ENCODE results near the gene SAMD11.

The SAMD11 gene

DNA sequence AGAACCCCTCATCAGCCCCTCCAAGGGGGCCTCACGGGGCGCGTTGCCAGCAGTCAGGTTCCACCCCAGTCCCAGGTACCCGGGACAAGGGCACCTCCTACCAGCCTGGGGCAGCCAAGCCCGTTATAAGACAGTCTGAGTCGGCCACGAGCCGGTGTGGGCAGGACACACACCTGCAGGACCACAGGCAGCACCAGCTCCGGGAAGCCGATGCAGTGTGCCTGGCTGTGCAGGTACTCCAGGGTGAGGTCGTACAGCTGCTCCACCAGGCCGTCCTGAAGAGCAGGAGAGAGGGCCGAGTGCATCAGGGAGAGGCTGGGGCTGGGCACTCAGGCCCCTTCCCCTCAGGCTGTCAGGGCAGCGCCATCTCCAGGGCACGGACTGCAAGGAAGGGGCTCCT, 24.2 kb downstream of the SAMD11 start:
- no peak for DNase-seq

DNA sequence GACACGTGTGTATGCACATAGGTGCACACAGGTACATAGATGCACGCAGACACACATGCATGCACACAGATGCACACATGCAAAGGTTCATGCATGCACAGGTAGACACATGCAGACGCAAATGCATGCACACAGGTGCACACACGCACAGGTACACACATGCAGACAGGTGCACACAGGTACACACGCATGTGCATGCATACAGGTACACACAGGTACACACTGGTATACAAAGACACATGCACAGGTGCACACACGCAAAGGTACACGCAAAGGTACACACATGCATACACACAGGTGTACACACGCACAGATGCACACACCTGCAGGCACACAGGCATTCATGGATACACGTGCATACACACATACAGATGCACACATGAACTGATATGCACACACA, 26.5 kb downstream of the SAMD11 start:
- no peak for DNase-seq

DNA sequence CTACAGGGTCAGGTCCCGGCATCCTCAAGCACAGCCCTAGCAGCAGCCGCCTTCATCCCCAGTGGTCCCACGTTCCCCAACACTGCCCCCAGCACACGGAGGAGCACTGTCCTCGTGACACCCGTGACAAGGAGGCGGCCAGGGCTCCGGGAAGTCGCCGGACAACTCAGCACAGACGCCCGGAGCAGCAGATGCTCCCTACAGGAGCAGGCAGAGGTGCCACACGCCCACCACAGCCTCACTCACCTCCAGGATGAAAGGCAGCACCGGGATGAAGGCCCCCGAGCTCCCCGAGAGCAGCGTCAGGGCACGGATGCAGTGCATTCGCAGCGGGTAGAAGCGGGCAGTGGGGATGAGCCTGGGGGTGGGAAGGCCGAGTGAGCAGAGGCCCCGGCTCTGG, 27.2 kb downstream of the SAMD11 start:
- DNase-seq: no peak

DNA sequence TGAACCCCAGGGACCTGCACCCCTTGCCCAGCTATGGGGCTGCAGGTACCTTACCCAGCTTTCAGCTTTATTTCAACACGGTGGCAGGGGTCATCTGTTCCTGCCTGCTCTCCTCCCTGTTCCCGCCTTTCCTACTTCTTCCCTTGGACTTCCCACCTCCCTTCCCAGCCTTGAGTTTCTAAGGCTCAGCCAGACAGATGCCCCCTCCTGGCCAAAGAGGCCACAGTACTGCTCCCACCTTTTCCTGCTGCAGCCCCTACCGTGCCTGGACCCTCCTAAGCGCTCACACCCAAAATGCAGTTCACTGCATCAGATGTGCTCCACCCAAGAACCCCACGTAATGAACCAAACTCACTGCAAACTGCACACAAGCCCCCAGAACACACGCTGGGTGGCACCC, 27.6 kb downstream of the SAMD11 start:
- DNase-seq: peak in 1 of 2 experiments; percentile 13

DNA sequence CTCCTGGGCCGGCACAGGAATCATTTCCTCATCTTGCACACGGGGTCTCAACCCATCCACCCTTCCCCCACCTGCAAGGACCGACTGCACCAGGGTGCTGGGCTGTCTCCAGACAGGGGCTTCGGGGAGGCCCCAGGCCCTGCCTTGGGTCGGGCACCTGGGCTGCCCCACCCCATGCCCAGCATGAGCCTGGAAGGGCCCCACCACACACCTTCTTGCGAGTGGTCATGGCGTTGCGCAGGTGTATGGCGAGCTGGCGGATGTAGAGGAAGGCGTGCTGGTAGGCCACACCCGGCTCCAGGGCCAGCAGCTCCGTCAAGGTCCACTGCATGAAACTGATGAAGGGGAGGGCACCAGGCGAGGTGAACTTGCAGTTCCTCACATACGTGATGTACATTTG, 28.5 kb downstream of the SAMD11 start:
- no peak for DNase-seq

DNA sequence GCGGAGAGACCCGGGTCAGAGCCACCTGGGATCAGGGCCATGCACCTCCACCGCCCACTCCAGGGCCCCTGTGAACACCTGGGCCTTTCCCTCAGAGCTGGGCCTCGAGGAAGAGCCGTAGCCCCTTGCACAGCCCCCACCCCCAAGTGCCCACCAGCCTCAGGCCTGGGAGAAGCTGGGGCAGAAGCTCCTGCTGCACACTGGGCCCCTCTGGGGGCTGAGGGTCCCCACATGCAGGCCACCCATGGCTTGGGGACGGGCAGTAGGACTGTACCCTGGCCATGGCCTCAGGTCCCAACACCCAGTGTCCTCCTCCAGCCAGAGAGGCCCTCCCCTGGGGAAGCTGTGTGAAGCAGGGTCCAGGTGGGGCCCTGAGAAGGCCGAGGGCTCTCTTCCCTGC, 28.9 kb downstream of the SAMD11 start:
- DNase-seq: no peak

DNA sequence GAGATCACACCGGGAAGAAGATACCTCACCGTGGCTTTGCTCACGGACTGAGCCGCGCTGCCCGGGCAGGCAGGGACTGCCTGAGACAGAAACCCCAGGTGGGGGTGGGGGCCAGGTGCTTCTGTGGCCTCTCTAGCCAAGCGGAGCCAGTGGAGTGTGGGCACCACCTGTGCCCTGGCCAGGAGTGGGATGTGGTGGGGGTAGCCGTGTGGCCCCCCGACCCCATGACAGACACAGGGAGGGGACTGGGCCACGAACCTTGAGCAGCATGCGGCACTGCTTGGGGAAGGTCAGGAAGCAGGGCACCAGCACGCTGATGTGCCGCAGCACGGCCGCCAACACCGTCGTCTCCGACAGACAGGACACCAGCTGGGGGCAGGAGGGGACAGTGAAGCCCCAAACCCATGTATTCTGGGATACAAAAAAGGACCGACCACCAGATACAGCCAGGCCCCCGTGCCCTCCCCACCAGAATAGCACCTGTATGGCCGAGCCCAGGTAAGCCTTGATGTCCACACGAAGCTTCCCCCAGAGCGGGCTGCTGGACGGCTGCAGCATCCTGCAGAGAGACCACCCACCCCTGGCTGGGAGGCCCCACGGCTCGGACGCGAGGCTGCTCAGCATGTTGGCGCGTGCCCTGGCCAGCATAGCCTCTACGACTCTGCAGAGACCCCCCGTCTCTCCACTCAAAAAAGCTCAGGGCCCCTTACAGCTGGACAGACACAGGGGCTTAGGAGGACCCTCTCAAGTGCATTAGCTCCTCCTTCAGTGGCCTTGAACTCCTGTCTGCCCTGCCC, 30.0 kb downstream of the SAMD11 start:
- DNase-seq: no peak

DNA sequence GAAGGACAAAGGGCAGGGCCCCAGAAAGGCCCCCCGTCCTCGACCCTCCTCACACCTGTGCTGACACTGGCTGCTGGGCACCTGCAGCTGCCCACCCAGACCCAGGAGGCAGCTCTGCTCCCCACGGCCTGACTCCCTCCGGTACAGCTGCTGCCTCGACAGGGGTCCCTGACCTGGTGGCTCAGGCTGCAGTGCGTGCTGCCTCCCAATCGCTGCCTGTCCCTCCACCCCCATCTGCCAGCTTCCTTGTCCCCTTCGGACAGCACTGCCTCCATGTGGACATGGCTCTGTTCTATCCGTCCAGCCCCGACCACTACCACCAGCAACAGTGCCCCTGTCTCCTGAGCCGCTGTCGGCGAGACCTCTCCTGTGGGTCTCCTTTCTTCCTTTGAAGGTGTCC, 31.2 kb downstream of the SAMD11 start:
- DNase-seq: no peak

DNA sequence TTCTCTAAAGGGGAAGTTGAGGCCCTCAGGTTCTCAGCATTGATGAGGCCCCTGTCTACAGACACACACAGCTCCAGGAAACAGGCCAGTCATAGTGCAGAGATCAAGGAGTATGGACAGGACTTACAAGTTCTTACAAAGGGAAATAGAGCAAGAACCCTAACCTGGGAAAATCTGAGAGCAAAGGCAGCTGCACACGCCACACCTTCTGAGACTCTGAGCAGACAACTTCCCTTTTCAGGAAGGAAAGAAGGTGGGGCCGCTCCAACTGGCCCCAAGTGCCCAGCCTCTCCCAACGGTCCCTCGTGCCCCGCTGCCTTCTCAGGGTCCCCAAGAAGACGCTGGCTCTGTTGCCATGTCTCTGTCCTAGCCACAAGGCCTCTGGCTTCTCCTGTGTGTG, 31.8 kb downstream of the SAMD11 start:
- DNase-seq: no peak

DNA sequence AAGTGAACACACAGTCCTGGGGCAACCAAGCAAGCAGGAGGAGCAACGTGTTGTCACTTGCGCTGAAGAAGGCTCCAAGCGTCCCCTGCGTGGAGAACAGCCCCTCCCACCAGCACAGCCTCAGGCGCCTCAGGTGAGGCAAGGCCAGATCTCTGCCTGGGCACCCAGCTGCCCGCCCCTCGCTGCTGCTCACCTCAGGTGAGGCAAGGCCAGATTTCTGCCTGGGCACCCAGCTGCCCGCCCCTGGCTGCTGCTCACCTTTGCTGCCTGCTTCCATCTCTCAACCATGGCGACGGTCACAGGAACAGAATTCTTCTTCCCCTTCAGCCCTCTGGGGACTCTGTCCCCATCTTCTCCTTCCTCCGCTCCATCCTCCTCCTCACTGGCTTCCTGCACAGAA, 32.9 kb downstream of the SAMD11 start:
- DNase-seq: no peak

DNA sequence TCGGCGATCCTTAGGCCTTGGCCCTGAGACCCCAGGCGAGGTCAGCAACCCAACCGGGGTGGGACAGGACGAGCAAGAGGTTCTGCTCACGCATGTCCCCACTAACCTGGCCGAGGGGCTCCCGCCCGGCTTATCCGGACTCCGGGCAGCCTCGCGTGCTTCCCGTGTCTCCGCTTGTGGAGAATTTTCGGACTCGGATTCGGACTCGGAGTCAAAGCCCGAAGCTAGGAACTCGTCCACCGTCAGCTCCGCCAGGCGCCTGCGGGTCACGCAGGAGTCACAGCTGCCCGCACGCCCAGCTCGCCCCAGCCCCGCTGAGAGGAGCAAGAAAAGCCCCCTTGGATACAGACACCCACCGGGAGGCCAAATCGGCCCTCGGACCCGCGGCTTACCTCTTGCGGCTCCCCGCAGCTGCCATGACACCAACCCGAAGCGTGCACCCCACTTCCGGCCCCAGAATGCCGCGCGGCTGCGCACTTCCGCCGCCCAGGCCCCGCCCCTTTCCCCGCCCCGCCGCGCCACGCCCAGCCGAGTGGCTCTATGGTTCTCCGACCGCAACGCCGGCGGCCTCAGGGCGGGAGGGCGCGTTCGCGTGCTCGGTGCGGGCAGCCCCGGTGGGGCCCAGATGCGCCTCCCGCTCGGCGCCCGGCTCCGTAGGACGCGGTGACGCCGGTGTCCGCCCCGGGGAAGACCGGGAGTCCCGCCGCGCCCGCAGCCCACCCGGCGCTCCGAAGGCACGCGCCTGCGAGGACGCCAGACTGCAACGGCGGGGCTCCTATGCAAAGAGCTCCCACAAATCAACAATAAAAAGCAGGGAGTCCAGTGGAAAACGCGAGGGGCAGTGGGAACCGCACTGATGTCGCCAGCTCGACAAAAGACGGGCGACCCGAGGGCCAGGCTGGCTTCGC, 35.4 kb downstream of the SAMD11 start, which contains the start of gene NOC2L:
TSS of gene NOC2L (minus strand) at position 434 of the 908 bp plus-strand sequence. CDS start at position 418, 16 bp downstream.
- DNase-seq: peak; percentile 29 to 69

DNA sequence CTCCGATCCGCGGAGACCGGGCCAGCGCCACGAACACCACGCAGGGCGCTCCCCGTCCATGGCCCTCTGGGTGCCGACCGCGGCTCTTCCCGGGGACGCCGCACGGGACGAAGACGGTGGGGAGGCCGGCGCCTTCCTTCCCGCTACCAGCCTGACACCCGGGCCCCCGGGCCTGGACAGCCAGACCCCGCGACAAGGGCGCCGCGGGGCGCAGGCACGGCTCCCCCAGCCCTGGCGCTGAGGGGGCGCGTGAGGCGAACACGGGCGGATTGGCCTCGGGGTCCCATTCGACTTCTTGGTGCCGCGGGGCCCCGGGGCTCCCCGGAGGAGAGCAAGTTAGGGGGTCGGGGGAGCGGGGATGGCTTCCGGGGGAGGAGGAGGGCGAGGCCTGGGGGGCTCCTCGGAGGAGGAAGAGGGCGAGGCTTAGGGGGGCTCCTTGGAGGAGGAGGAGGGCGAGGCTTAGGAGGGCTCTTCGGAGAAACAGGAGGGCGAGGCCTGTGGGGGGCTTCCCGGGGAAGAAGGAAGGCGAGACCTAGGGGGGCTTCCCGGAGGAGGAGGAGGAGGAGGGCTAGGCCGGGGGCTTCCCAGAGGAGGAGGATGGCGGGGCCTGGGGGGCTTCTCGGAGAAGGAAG, 36.1 kb downstream of the SAMD11 start:
- no peak for DNase-seq

DNA sequence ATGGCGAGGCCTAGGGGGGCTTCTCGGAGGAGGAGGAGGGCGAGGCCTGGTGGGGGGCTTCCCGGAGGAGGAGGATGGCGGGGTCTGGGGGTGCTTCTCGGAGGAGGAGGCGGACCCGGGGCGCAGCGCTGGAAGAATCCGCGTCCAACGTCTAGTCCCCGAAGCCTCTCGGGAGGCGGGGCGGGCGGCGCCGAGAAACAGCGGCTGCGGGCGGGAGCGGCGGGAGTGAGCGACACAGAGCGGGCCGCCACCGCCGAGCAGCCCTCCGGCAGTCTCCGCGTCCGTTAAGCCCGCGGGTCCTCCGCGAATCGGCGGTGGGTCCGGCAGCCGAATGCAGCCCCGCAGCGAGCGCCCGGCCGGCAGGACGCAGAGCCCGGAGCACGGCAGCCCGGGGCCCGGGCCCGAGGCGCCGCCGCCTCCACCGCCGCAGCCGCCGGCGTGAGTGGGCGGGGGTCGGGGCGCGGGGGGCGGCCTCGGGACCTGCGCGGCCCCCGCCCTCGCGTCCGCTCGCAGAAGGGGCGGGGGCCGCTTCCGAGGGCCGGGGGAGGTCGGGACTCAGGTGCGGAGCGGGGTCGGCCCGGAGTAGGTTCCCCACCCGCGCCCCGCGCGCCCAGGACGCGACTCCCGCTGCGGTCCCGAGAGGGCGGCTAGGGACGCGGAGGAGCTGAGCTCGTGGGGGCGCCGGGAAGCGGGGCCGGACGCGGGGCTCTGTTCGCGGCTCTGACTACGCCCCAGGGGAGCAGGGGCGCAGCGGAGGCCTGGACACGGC, 36.8 kb downstream of the SAMD11 start, which contains the start of gene KLHL17:
TSS of gene KLHL17 (plus strand) at position 222 of the 769 bp plus-strand sequence. CDS start at position 332, 110 bp downstream.
- peak in 1 of 2 experiments; percentile 28 for DNase-seq

DNA sequence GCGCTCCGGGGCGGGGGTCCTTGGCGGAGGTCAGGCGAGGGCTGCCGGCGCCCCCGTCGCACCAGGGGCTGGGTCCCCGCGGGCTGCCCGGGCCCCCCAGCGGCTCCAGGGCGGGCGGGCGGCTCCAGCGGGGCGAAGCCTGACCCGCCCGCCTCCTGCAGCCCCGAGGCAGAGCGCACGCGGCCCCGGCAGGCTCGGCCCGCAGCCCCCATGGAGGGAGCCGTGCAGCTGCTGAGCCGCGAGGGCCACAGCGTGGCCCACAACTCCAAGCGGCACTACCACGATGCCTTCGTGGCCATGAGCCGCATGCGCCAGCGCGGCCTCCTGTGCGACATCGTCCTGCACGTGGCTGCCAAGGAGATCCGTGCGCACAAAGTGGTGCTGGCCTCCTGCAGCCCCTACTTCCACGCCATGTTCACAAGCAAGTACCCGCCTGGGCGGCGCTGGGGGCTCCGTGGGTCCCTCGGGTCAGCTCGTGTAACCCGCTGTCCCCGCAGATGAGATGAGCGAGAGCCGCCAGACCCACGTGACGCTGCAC, 37.5 kb downstream of the SAMD11 start:
- no peak for DNase-seq

DNA sequence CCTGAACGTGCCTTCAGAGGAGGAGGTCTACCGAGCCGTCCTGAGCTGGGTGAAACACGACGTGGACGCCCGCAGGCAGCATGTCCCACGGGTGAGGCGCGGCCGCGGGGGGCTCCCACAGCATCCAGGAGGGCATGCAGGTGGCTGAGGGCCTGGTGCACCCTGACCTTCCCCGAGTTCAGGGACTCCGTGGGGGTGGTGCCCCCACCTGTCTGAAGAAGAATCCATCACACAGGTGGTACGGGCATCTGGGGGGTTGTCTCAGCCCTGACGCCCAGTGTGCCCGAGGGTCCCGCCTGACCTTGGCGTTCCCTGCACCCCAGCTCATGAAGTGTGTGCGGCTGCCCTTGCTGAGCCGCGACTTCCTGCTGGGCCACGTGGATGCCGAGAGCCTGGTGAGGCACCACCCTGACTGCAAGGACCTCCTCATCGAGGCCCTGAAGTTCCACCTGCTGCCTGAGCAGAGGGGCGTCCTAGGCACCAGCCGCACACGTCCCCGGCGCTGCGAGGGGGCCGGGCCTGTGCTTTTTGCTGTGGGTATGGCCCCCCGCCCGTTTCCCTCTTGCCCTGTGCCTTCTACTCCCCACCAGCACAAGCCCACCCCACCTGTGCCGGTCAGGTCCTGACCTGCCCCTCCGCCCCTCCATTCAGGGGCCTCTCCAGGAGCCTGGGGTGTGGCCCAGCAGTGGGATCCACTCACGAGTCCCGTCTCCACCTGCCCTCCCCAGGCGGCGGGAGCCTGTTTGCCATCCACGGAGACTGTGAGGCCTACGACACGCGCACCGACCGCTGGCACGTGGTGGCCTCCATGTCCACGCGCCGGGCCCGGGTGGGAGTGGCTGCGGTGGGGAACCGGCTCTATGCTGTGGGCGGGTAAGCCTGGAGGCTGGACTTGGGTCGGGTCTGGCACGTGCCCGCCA, 38.9 kb downstream of the SAMD11 start:
- DNase-seq: no peak

DNA sequence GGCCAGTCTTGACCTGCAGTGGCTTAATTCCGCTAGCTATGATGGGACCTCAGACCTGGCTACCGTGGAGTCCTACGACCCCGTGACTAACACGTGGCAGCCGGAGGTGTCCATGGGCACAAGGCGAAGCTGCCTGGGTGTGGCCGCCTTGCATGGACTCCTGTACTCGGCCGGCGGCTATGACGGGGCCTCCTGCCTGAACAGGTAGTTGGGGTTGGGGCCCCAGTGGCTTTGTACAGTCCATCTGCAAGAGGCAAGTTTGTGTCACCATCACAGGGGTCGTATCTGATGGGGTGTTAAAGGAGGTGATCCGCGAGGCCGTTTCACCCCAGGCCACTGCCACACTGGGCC, 39.6 kb downstream of the SAMD11 start:
- no peak for DNase-seq

DNA sequence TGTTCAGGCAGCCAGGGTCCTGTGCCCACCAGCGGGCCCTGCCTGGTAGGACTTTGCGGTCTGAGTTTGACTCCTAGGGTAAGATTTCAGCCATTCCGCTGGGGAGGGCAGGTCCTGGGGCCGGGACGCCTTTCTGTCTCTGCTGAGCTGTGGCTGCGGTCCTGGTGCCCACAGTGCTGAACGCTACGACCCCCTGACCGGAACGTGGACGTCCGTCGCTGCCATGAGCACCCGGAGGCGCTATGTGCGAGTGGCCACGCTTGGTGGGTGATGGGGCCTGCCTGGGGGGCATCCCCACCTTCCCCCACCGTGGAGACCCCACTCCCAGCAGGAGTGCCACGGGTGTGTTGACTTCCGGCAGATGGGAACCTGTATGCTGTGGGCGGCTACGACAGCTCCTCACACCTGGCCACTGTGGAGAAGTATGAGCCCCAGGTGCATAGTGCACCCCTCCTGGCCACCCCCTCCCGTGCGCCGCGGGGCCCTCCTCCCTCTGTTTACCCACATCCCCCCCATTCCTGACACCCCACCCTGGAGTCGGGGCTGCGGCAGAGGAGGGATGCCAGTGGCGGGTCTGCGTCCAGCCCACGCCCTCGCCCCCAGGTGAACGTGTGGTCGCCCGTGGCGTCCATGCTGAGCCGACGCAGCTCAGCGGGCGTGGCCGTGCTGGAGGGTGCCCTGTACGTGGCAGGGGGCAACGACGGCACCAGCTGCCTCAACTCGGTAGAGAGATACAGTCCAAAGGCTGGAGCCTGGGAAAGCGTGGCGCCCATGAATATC, 40.2 kb downstream of the SAMD11 start:
- no peak for DNase-seq

DNA sequence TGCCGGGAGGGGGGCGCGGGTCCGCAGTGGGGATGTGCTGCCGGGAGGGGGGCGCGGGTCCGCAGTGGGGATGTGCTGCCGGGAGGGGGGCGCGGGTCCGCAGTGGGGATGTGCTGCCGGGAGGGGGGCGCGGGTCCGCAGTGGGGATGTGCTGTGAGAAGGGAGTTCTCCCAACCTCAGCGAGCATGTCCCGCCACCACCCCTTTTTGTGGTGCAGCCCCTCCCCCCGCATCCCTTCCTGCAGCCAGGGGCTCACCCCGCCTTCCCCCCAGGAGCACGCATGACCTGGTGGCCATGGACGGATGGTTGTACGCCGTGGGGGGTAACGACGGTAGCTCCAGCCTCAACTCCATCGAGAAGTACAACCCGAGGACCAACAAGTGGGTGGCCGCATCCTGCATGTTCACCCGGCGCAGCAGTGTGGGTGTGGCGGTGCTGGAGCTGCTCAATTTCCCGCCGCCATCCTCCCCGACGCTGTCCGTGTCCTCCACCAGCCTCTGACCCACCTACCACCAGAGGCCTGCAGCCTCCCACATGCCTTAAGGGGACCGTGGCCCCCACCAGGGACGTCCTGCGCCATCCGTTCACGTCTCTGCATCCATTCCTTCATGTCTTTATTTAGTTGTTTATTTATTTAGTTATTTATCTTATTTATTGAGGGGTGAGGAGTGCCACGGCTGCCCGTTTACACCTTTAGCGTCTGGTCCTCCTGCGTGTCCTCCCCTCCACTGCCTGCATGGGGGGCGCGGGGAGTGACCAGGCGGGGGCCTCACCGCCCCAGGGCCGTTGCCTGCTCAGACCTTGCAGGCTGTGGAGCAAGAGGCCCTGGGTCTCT, 41.2 kb downstream of the SAMD11 start:
- DNase-seq: no peak

DNA sequence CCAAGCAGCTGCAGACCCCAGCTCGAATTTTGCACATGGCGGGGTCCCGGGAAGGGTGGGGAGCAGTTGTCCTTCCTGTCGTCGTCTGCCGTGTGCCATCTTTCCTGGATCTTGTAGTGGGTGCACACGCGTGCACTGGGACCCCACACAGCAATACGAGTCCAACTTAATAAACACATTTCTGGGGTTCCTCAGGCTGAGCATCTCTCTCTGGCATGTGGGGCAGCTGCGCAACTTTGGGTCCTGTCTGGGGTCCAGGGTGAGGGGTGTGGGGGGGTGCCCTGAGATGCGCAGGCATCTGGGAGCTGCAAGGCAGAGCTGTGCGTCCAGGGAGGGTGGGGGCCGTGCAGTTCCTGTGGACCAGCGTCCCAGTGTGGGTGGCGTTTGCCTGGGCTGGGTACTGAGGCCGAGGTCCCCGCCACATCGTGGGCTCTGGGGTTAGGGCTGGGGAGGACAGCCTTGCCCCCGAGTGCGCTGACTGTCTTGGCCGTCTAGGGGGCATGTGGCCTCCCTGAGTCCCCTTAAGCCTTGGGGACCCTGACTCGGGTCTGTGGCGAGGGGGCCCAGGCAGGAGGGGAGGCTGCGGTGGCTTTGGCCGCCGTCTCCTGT, 41.9 kb downstream of the SAMD11 start:
- no peak for DNase-seq
